ENCODE data around the gene CHMP2A. TPM values are rescaled to one million over a fixed set of nuclear protein-coding genes. Genes with fewer than 3 reads are reported as not detected.

CHMP2A gene
- total RNA-seq, 1 donor from 2014 or later = 137 TPM

- no peak for DNase-seq (ENCODE audit: low read depth)
- TF ChIP-seq CTCF (conservative IDR thresholded peaks at IDR 0.05; ENCODE audit: low read depth, low read length) = no peak
- H3K4me3 ChIP-seq (ENCODE audit: low read depth, low read length) = peak overlapping the region; percentile 75
These were observed 2.5 kb upstream of the CHMP2A start for GRCh38 chr19:58557221-58558065.

GRCh38 chr19:58556622-58557220 is 1.8 kb upstream of the CHMP2A start:
- H3K4me3 ChIP-seq (ENCODE audit: low read depth, low read length) = peak overlapping the region; percentile 75
- no peak for DNase-seq (ENCODE audit: low read depth)
- TF ChIP-seq CTCF (conservative IDR thresholded peaks at IDR 0.05; ENCODE audit: low read depth, low read length) = no peak

- DNase-seq (ENCODE audit: low read depth) = no peak
- no peak for TF ChIP-seq CTCF (conservative IDR thresholded peaks at IDR 0.05; ENCODE audit: low read depth, low read length)
- peak overlapping the region; percentile 2 for H3K4me3 ChIP-seq (ENCODE audit: low read depth, low read length)
These were observed 1.2 kb upstream of the CHMP2A start for GRCh38 chr19:58555920-58556621.

- no peak for TF ChIP-seq CTCF (conservative IDR thresholded peaks at IDR 0.05; ENCODE audit: low read depth, low read length)
- H3K4me3 ChIP-seq (ENCODE audit: low read depth, low read length) = peak overlapping the region; percentile 94
- no peak for DNase-seq (ENCODE audit: low read depth)
These were observed 522 bp upstream of the CHMP2A start for GRCh38 chr19:58555369-58555885.

- peak overlapping the region; percentile 94 for H3K4me3 ChIP-seq (ENCODE audit: low read depth, low read length)
- no peak for TF ChIP-seq CTCF (conservative IDR thresholded peaks at IDR 0.05; ENCODE audit: low read depth, low read length)
- DNase-seq (ENCODE audit: low read depth) = no peak
These were observed 959 bp downstream of the CHMP2A start for GRCh38 chr19:58553799-58554493.

GRCh38 chr19:58552655-58553054 is 2.2 kb downstream of the CHMP2A start:
- no peak for DNase-seq (ENCODE audit: low read depth)
- no peak overlapping the region for H3K4me3 ChIP-seq (ENCODE audit: low read depth, low read length)
- TF ChIP-seq CTCF (conservative IDR thresholded peaks at IDR 0.05; ENCODE audit: low read depth, low read length) = no peak

Data from epithelial cell of proximal tubule (primary cell).